Measurements from ENCODE around the gene EBLN2. TPM values are rescaled to one million over a fixed set of nuclear protein-coding genes. Genes with fewer than 3 reads are reported as not detected.

The EBLN2 gene
- total and polyA plus RNA-seq, 2 donors (not counting 3 experiments of a cell fraction or from before 2014, with no cell fraction given): 2.5 to 7.3 TPM

- H4K20me1 ChIP-seq (replicated peaks; ENCODE audit: control insufficient read depth, extremely low read depth, insufficient read depth, low read length): peaks cover 34% of the 10 kb centered on the region
- DNase-seq (ENCODE audit: low read depth, low spot score) (no peak), FAIRE-seq (no peak)
- H3K4me3 ChIP-seq (replicated peaks in 1 of 3; ENCODE audit: insufficient read depth in 1 of 3, low read depth in 1 of 3, low read length in 3 of 3): no peak overlapping the region
- no peaks in the 10 kb centered on the region for H3K9me3 ChIP-seq (replicated peaks; ENCODE audit: control insufficient read depth, insufficient read depth, low read length)
- intact Hi-C loops (cut with micrococcal nuclease): no loop called here
- dilution Hi-C loops (cut with MboI; ENCODE audit: extremely low pct_ligation_motif_present, low sequenced_read_pairs): no loop called here
- H3K9me1 ChIP-seq (replicated peaks; ENCODE audit: control insufficient read depth, extremely low read depth, insufficient read depth, low read length): peaks cover 3% of the 10 kb centered on the region
- no peaks in the 10 kb centered on the region for H3K27me3 ChIP-seq (ENCODE audit: control insufficient read depth in 2 of 2, insufficient read depth in 2 of 2, low read length in 2 of 2)
- H2AFZ ChIP-seq (ENCODE audit: low read depth, low read length): no peak overlapping the region
- CTCF ChIA-PET: no interaction called here
- no TSS peak for BruUV-seq (replicated peaks)
- peaks cover 100% of the 10 kb centered on the region for H3K79me2 ChIP-seq (ENCODE audit: control insufficient read depth, insufficient read depth, low read length)
- no peak overlapping the region for H3K27ac ChIP-seq (ENCODE audit: insufficient read depth, low read depth, low read length)
- H3K4me2 ChIP-seq (ENCODE audit: insufficient read depth, low read length): no peak overlapping the region
- TF ChIP-seq GATA2 (IDR thresholded peaks at IDR 0.05; ENCODE audit: insufficient read depth, insufficient read length, low read depth, low read length) (no peak), POLR2A (IDR thresholded peaks at IDR 0.05; ENCODE audit: low read depth, low read length) (no peak), POLR2AphosphoS5 (IDR thresholded peaks at IDR 0.05; ENCODE audit: insufficient read depth, low read depth, low read length) (no peak), JUN (IDR thresholded peaks at IDR 0.05; ENCODE audit: borderline replicate concordance, insufficient read depth, insufficient read length, low read depth) (no peak), CTCF (IDR thresholded peaks at IDR 0.05; ENCODE audit: extremely low read depth in 1 of 2, insufficient read depth in 1 of 2, low read depth in 1 of 2, low read length in 2 of 2) (no peak), EZH2 (IDR thresholded peaks at IDR 0.05; ENCODE audit: borderline replicate concordance, low read depth, low read length, severe bottlenecking) (no peak), MYC (IDR thresholded peaks at IDR 0.05; ENCODE audit: low read depth, low read length) (no peak)
- TF ChIP-seq, protein P1, sequence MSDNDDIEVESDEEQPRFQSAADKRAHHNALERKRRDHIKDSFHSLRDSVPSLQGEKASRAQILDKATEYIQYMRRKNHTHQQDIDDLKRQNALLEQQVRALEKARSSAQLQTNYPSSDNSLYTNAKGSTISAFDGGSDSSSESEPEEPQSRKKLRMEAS (IDR thresholded peaks at IDR 0.05; ENCODE audit: insufficient read depth, insufficient read length): no peak
- H3K36me3 ChIP-seq (ENCODE audit: control insufficient read depth in 2 of 2, extremely low read depth in 1 of 2, insufficient read depth in 2 of 2, low read length in 2 of 2): no peaks in the 10 kb centered on the region
- H3K9ac ChIP-seq (replicated peaks; ENCODE audit: extremely low read depth, insufficient read depth, low read length): no peak overlapping the region
- POLR2A ChIA-PET: no interaction called here
- peaks cover 16% of the 10 kb centered on the region for H3K4me1 ChIP-seq (ENCODE audit: control insufficient read depth, extremely low read depth, insufficient read depth, low read length)
These were observed 31.3 kb upstream of the EBLN2 start for GRCh38 chr3:73030073-73030597.
